ENCODE results near the gene EPHA4. TPM values are rescaled to one million over a fixed set of nuclear protein-coding genes. Genes with fewer than 3 reads are reported as not detected.

EPHA4 gene
- total and polyA plus RNA-seq, 4 donors = 0.43 to 2.3 (median 1.1) TPM

DNA sequence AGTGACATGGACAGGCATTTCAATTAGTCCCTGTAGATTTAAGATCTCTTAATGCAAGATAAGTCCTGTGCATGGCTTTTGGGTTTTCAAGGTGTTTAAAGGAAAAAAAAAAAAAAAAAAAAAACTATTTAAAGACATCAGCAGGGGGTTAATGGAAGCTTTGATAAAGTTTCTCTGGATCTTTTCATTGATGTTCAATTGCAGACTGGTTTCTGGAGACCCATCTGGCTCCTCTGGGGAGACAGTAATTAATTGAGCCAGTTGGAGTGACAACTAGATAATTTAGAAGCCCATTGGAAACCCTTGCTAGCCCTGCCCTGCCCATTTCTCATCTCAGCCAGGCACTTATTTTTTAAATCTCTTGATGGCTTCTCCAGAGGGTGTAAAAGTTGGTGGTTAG lies 98.7 kb downstream of the EPHA4 start:
- H3K36me3 ChIP-seq (ENCODE audit: control insufficient read depth in 4 of 4, insufficient read depth in 3 of 4, low read depth in 1 of 4, low read length in 3 of 4) = no peaks in the 10 kb centered on the region

GRCh38 chr2:221468317-221468716 lies 103.8 kb downstream of the EPHA4 start:
- Histone ChIP-seq H3K4me1 (ENCODE audit: control insufficient read depth in 4 of 4, insufficient read depth in 4 of 4, low read length in 3 of 4) (no peaks in the 10 kb centered on the region), H3K4me3 (ENCODE audit: low read depth in 1 of 3, low read length in 3 of 3) (no peak overlapping the region), H3K36me3 (ENCODE audit: control insufficient read depth in 4 of 4, insufficient read depth in 3 of 4, low read depth in 1 of 4, low read length in 3 of 4) (no peaks in the 10 kb centered on the region), H3K27me3 (ENCODE audit: control insufficient read depth in 4 of 4, insufficient read depth in 4 of 4, low read length in 3 of 4) (peaks cover 0 to 5% (median 0%) of the 10 kb centered on the region in 4 donors), H3K27ac (ENCODE audit: low read depth in 1 of 2, low read length in 2 of 2) (no peak overlapping the region), H3K9me3 (ENCODE audit: control insufficient read depth in 4 of 4, low read length in 3 of 4) (no peaks in the 10 kb centered on the region), H3K9ac (ENCODE audit: low read depth in 1 of 2, low read length in 2 of 2) (no peak overlapping the region)
- 61% methylated on average over 2 of the region's 2 CpGs for WGBS
- DNase-seq (ENCODE audit: low spot score) = no peak
- TF ChIP-seq HNF4G (IDR thresholded peaks at IDR 0.05) (no peak), FOXA1 (IDR thresholded peaks at IDR 0.05) (no peak), GABPA (IDR thresholded peaks at IDR 0.05 in 1 of 2, conservative IDR thresholded peaks at IDR 0.05 in 1 of 2) (no peak), TAF1 (conservative IDR thresholded peaks at IDR 0.05) (no peak), RXRA (IDR thresholded peaks at IDR 0.05) (no peak), NR2F2 (IDR thresholded peaks at IDR 0.05) (no peak), EGR1 (IDR thresholded peaks at IDR 0.05; ENCODE audit: low read depth in 2 of 2) (no peak), REST (IDR thresholded peaks at IDR 0.05) (no peak), SP1 (IDR thresholded peaks at IDR 0.05) (no peak)
- TF ChIP-seq, protein P1, sequence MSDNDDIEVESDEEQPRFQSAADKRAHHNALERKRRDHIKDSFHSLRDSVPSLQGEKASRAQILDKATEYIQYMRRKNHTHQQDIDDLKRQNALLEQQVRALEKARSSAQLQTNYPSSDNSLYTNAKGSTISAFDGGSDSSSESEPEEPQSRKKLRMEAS (IDR thresholded peaks at IDR 0.05) = no peak
- TF ChIP-seq, protein P2, sequence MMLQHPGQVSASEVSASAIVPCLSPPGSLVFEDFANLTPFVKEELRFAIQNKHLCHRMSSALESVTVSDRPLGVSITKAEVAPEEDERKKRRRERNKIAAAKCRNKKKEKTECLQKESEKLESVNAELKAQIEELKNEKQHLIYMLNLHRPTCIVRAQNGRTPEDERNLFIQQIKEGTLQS (IDR thresholded peaks at IDR 0.05) = no peak
- TF ChIP-seq, protein P3, sequence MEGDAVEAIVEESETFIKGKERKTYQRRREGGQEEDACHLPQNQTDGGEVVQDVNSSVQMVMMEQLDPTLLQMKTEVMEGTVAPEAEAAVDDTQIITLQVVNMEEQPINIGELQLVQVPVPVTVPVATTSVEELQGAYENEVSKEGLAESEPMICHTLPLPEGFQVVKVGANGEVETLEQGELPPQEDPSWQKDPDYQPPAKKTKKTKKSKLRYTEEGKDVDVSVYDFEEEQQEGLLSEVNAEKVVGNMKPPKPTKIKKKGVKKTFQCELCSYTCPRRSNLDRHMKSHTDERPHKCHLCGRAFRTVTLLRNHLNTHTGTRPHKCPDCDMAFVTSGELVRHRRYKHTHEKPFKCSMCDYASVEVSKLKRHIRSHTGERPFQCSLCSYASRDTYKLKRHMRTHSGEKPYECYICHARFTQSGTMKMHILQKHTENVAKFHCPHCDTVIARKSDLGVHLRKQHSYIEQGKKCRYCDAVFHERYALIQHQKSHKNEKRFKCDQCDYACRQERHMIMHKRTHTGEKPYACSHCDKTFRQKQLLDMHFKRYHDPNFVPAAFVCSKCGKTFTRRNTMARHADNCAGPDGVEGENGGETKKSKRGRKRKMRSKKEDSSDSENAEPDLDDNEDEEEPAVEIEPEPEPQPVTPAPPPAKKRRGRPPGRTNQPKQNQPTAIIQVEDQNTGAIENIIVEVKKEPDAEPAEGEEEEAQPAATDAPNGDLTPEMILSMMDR (IDR thresholded peaks at IDR 0.05; ENCODE audit: low read depth, low read length, missing input control) = no peak
- TF ChIP-seq, protein P4, sequence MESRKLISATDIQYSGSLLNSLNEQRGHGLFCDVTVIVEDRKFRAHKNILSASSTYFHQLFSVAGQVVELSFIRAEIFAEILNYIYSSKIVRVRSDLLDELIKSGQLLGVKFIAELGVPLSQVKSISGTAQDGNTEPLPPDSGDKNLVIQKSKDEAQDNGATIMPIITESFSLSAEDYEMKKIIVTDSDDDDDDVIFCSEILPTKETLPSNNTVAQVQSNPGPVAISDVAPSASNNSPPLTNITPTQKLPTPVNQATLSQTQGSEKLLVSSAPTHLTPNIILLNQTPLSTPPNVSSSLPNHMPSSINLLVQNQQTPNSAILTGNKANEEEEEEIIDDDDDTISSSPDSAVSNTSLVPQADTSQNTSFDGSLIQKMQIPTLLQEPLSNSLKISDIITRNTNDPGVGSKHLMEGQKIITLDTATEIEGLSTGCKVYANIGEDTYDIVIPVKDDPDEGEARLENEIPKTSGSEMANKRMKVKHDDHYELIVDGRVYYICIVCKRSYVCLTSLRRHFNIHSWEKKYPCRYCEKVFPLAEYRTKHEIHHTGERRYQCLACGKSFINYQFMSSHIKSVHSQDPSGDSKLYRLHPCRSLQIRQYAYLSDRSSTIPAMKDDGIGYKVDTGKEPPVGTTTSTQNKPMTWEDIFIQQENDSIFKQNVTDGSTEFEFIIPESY (IDR thresholded peaks at IDR 0.05) = no peak

More for the DNA sequence above, 98.7 kb downstream of the EPHA4 start:
- TF ChIP-seq TAF1 (conservative IDR thresholded peaks at IDR 0.05) = no peak
- TF ChIP-seq FOXA2 (IDR thresholded peaks at IDR 0.05) = no peak
- no peak for TF ChIP-seq EGR1 (IDR thresholded peaks at IDR 0.05; ENCODE audit: low read depth in 2 of 2)
- TF ChIP-seq, protein P3 (IDR thresholded peaks at IDR 0.05; ENCODE audit: low read depth, low read length, missing input control) = no peak
- TF ChIP-seq, protein P2 (IDR thresholded peaks at IDR 0.05) = no peak
- TF ChIP-seq RXRA (IDR thresholded peaks at IDR 0.05) = no peak
- no peak for TF ChIP-seq FOXA1 (IDR thresholded peaks at IDR 0.05)
- TF ChIP-seq, protein P4 (IDR thresholded peaks at IDR 0.05) = no peak
- no peak for TF ChIP-seq RAD21 (IDR thresholded peaks at IDR 0.05)
- no peak for TF ChIP-seq NR2F2 (IDR thresholded peaks at IDR 0.05)
- no peak for TF ChIP-seq GABPA (IDR thresholded peaks at IDR 0.05 in 1 of 2, conservative IDR thresholded peaks at IDR 0.05 in 1 of 2)
- TF ChIP-seq YY1 (IDR thresholded peaks at IDR 0.05) = no peak
- DNase-seq (ENCODE audit: low spot score) = no peak
- H3K9me3 ChIP-seq (ENCODE audit: control insufficient read depth in 4 of 4, low read length in 3 of 4) = no peaks in the 10 kb centered on the region
- H3K27ac ChIP-seq (ENCODE audit: low read depth in 1 of 2, low read length in 2 of 2) = no peak overlapping the region
- no peaks in the 10 kb centered on the region for H3K27me3 ChIP-seq (ENCODE audit: control insufficient read depth in 4 of 4, insufficient read depth in 4 of 4, low read length in 3 of 4)
- no peaks in the 10 kb centered on the region for H3K4me1 ChIP-seq (ENCODE audit: control insufficient read depth in 4 of 4, insufficient read depth in 4 of 4, low read length in 3 of 4)
- H3K4me3 ChIP-seq (ENCODE audit: low read depth in 1 of 3, low read length in 3 of 3) = no peak overlapping the region
- H3K9ac ChIP-seq (ENCODE audit: low read depth in 1 of 2, low read length in 2 of 2) = no peak overlapping the region

Measured in liver (tissue), 9 donors.